Ovary (tissue), 9 donors: ENCODE results near the gene NIPA2. TPM values are rescaled to one million over a fixed set of nuclear protein-coding genes. Genes with fewer than 3 reads are reported as not detected.

Experiments used
- DNase-seq, 5 donors: peaks; one replicate each; pipeline ENCODE4 v3.0.0-alpha.2; 2019 to 2020
- H3K27ac ChIP-seq, 2 donors: fragments of 200-600 bp; one replicate each; pipeline versions ENCODE4 v1.5.1 to v1.8.0; 2019 to 2022
- H3K27me3 ChIP-seq: fragments of 200-600 bp; one replicate; pipeline ENCODE4 v1.8.0; 2022
- H3K36me3 ChIP-seq: fragments of 200-600 bp; sonication (generic); one replicate; pipeline ENCODE4 v1.5.1; 2019
- H3K4me1 ChIP-seq: one replicate; pipeline ENCODE4 v1.8.1; 2013; ENCODE audit warnings: mild to moderate bottlenecking, moderate library complexity; ENCODE audit not compliant: insufficient read depth
- H3K4me3 ChIP-seq: fragments of 200-600 bp; sonication (generic); one replicate; pipeline ENCODE4 v1.5.1; 2017
- H3K9me3 ChIP-seq, 2 donors: fragments of 200-600 bp in 1 of 2; sonication (generic) in 1 of 2; one replicate each; pipeline versions ENCODE4 v1.5.1 to v1.8.1; 2013 to 2019; ENCODE audit warnings: mild to moderate bottlenecking in 1 of 2, moderate library complexity in 1 of 2
- CTCF ChIP-seq, 3 donors: fragments of 450-650 bp in 2 of 3; fragments of 200-600 bp in 1 of 3; IDR thresholded peaks; one replicate each; pipeline versions ENCODE4 v1.5.1 to v1.8.0; 2016 to 2022; ENCODE audit warnings: antibody characterized with exemption in 3 of 3, mild to moderate bottlenecking in 1 of 3
- EP300 ChIP-seq: sonication (generic); formaldehyde crosslinking; IDR thresholded peaks from one replicate; pipeline ENCODE4 v1.6.1; 2017; ENCODE audit warnings: antibody characterized with exemption
- POLR2A ChIP-seq: fragments of 450-650 bp; IDR thresholded peaks from one replicate; pipeline ENCODE4 v1.6.1; 2017; ENCODE audit warnings: antibody characterized with exemption, mild to moderate bottlenecking, moderate library complexity
- WGBS, 3 donors: extraction: QIAGEN DNeasy Blood & Tissue Kit in 1 of 3; methylation state at CpG; one replicate each; pipeline versions ENCODE4 v1.1.5 to v1.1.7; 2013 to 2017; 5-methylcytosine and 5-hydroxymethylcytosine counted together
- intact Hi-C, 4 donors: fragments of 100-400 bp; cut with DNase I; formaldehyde crosslinking; loops; one replicate each; pipeline versions ENCODE4 v1.11.0 to v1.15.1; 2022 to 2023
- polyA plus RNA-seq, 2 donors: library from polyadenylated mRNA; stranded (reverse); fragments of 200-250 nt in 1 of 2; fragments of 350-450 nt in 1 of 2; fragmentation: Illumina TruSeq in 1 of 2; extraction: RNeasy Lipid Tissue Mini Kit (QIAGEN cat#74804) in 1 of 2; gene quantifications; one replicate each; pipeline ENCODE4 v1.2.3, GENCODE V29; 2013 to 2014
- total RNA-seq, 7 donors: library from RNA; depleted of rRNA in 2 of 7; stranded (reverse); fragments of >200 nt in 2 of 7; fragmentation: NEBNext Ultra II Directional in 3 of 7; extraction: Animal tissue kit (Norgen Biotek cat#: 25700) in 3 of 7; gene quantifications; one replicate each; pipeline versions ENCODE4 v1.1.0 to v1.2.4, GENCODE V29; 2016 to 2023
- donor health status: DM: no; HTN: no; CAD: no; lungs with moderate emphysema.
- donor health status: DM: no; HTN: no; CAD: no.
- donor health status: Bipolar disorder and iron deficiency.
- donor health status: DM: yes; HTN: yes; CAD: no.
- donor health status: DM: no; HTN: no; CAD: no.
- donor health status: DM: yes; HTN: yes; CAD: no.

Gene NIPA2
- total and polyA plus RNA-seq, 9 donors = 13.9 to 44.4 (median 30.2) TPM

- intact Hi-C loops = no loop called here
These were observed 27.6 kb upstream of the NIPA2 start for GRCh38 chr15:22810853-22811338.

GRCh38 chr15:22811640-22812039 is 26.8 kb upstream of the NIPA2 start:
- intact Hi-C loops = no loop called here
- Histone ChIP-seq H3K36me3 (no peaks in the 10 kb centered on the region), H3K27me3 (no peaks in the 10 kb centered on the region), H3K4me1 (no peaks in the 10 kb centered on the region), H3K27ac (no peak overlapping the region), H3K9me3 (no peaks in the 10 kb centered on the region), H3K4me3 (no peak overlapping the region)
- 73 to 90% (median 79%) methylated on average over 8 of the region's 8 CpGs for WGBS, 3 donors
- no peak for TF ChIP-seq POLR2A
- no peak for TF ChIP-seq CTCF (IDR thresholded peaks at IDR 0.05)
- no peak for TF ChIP-seq EP300
- no peak for DNase-seq

More at GRCh38 chr15:22810853-22811338, 27.6 kb upstream of the NIPA2 start:
- H3K27ac ChIP-seq = no peak overlapping the region
- no peak for DNase-seq
- no peak overlapping the region for H3K4me3 ChIP-seq
- no peaks in the 10 kb centered on the region for H3K36me3 ChIP-seq
- H3K9me3 ChIP-seq = no peaks in the 10 kb centered on the region
- WGBS, 3 donors = 90 to 94% (median 91%) methylated on average over 8 of the region's 8 CpGs
- no peaks in the 10 kb centered on the region for H3K27me3 ChIP-seq
- H3K4me1 ChIP-seq = no peaks in the 10 kb centered on the region
- no peak for TF ChIP-seq POLR2A
- TF ChIP-seq EP300 = no peak
- TF ChIP-seq CTCF (IDR thresholded peaks at IDR 0.05) = no peak

GRCh38 chr15:22813844-22814243 is 24.6 kb upstream of the NIPA2 start:
- no peak for DNase-seq
- no peaks in the 10 kb centered on the region for H3K36me3 ChIP-seq

GRCh38 chr15:22815766-22816165 is 22.7 kb upstream of the NIPA2 start:
- H3K27me3 ChIP-seq = no peaks in the 10 kb centered on the region
- no peak overlapping the region for H3K27ac ChIP-seq
- no peaks in the 10 kb centered on the region for H3K36me3 ChIP-seq
- DNase-seq = no peak
- H3K4me3 ChIP-seq = no peak overlapping the region
- WGBS, 3 donors = 93 to 94% (median 93%) methylated on average over 1 of the region's 1 CpG
- H3K9me3 ChIP-seq = no peaks in the 10 kb centered on the region
- no peak for TF ChIP-seq CTCF (IDR thresholded peaks at IDR 0.05)
- TF ChIP-seq EP300 = no peak
- TF ChIP-seq POLR2A = no peak
- no peaks in the 10 kb centered on the region for H3K4me1 ChIP-seq
- intact Hi-C loops = no loop called here

More at GRCh38 chr15:22813844-22814243, 24.6 kb upstream of the NIPA2 start:
- 77 to 82% (median 81%) methylated on average over 3 of the region's 3 CpGs for WGBS, 3 donors
- no peak overlapping the region for H3K27ac ChIP-seq
- no peaks in the 10 kb centered on the region for H3K27me3 ChIP-seq
- intact Hi-C loops = no loop called here
- H3K4me1 ChIP-seq = no peaks in the 10 kb centered on the region
- H3K4me3 ChIP-seq = no peak overlapping the region
- TF ChIP-seq CTCF (IDR thresholded peaks at IDR 0.05) = no peak
- TF ChIP-seq EP300 = no peak
- no peak for TF ChIP-seq POLR2A
- H3K9me3 ChIP-seq = no peaks in the 10 kb centered on the region
